Neutrophil (primary cell): ENCODE measurements around the gene CEP68.
A peak's percentile ranks its signal among the peaks of the same experiment; 100 is the strongest.

Source experiments
- H3K27ac ChIP-seq: fragments of 200-600 bp; sonication (generic); 2 replicates; pipeline ENCODE4 v1.5.1; 2016; ENCODE audit warnings: mild to moderate bottlenecking, moderate library complexity
- H3K27me3 ChIP-seq: fragments of 200-600 bp; sonication (generic); 2 replicates; pipeline ENCODE4 v1.6.0; 2016; ENCODE audit warnings: mild to moderate bottlenecking
- H3K36me3 ChIP-seq: fragments of 200-600 bp; sonication (generic); 2 replicates; pipeline ENCODE4 v1.5.1; 2017
- H3K4me1 ChIP-seq, 2 experiments: fragments of 200-600 bp in 1 of 2; sonication (generic) in 1 of 2; 1 replicate in 1 of 2; 2 replicates in 1 of 2; pipeline versions ENCODE4 v1.5.1 to v1.6.1; 2013 to 2016; ENCODE audit warnings: low read depth in 1 of 2, low read length in 1 of 2, mild to moderate bottlenecking in 1 of 2, moderate library complexity in 1 of 2; ENCODE audit not compliant: control insufficient read depth in 1 of 2, insufficient read depth in 1 of 2
- H3K4me3 ChIP-seq, 2 experiments: fragments of 200-600 bp in 1 of 2; sonication (generic) in 1 of 2; 1 replicate in 1 of 2; 2 replicates in 1 of 2; pipeline ENCODE4 v1.5.1; 2013 to 2016; ENCODE audit warnings: low read depth in 1 of 2, low read length in 1 of 2, mild to moderate bottlenecking in 1 of 2, moderate library complexity in 1 of 2
- H3K9me3 ChIP-seq: fragments of 200-600 bp; sonication (generic); 2 replicates; pipeline ENCODE4 v1.5.1; 2016
- CTCF ChIP-seq: fragments of 200-600 bp; sonication (generic); IDR thresholded peaks from 2 replicates; pipeline ENCODE4 v1.5.1; 2016; ENCODE audit warnings: antibody characterized with exemption

CEP68 gene

GRCh38 chr2:65070856-65071255 lies 14.6 kb downstream of the CEP68 start:
- H3K27ac ChIP-seq, result peak overlapping the region; percentile 13

GRCh38 chr2:65071499-65072180 lies 15.4 kb downstream of the CEP68 start:
- H3K9me3 ChIP-seq, result no peaks in the 10 kb centered on the region
- H3K27ac ChIP-seq, result peak overlapping the region; percentile 29
- H3K36me3 ChIP-seq, result peaks cover 53% of the 10 kb centered on the region
- no peaks in the 10 kb centered on the region for H3K27me3 ChIP-seq
- TF ChIP-seq CTCF, result no peak
- peaks cover 10 to 11% of the 10 kb centered on the region in 2 experiments for H3K4me1 ChIP-seq
- no peak overlapping the region for H3K4me3 ChIP-seq

More at GRCh38 chr2:65070856-65071255, 14.6 kb downstream of the CEP68 start:
- H3K4me1 ChIP-seq, result peaks cover 11 to 13% of the 10 kb centered on the region in 2 experiments
- no peak overlapping the region for H3K4me3 ChIP-seq
- no peak for TF ChIP-seq CTCF
- no peaks in the 10 kb centered on the region for H3K27me3 ChIP-seq
- peaks cover 47% of the 10 kb centered on the region for H3K36me3 ChIP-seq
- no peaks in the 10 kb centered on the region for H3K9me3 ChIP-seq

GRCh38 chr2:65072181-65072970 lies 16.2 kb downstream of the CEP68 start:
- peaks cover 58% of the 10 kb centered on the region for H3K36me3 ChIP-seq
- H3K9me3 ChIP-seq, result no peaks in the 10 kb centered on the region
- peaks cover 10 to 11% of the 10 kb centered on the region in 2 experiments for H3K4me1 ChIP-seq
- no peak overlapping the region for H3K4me3 ChIP-seq
- peak overlapping the region; percentile 29 for H3K27ac ChIP-seq
- H3K27me3 ChIP-seq, result no peaks in the 10 kb centered on the region
- no peak for TF ChIP-seq CTCF

GRCh38 chr2:65073879-65074565 lies 17.8 kb downstream of the CEP68 start:
- Histone ChIP-seq H3K4me3 (no peak overlapping the region), H3K36me3 (peaks cover 75% of the 10 kb centered on the region)
- no peak for TF ChIP-seq CTCF

GRCh38 chr2:65075176-65075575 lies 19.0 kb downstream of the CEP68 start:
- no peak overlapping the region for H3K4me3 ChIP-seq
- no peak for TF ChIP-seq CTCF
- peak overlapping the region; percentile 33 for H3K27ac ChIP-seq
- no peaks in the 10 kb centered on the region for H3K27me3 ChIP-seq
- peaks cover 84% of the 10 kb centered on the region for H3K36me3 ChIP-seq
- H3K9me3 ChIP-seq, result no peaks in the 10 kb centered on the region
- peaks cover 3 to 5% of the 10 kb centered on the region in 2 experiments for H3K4me1 ChIP-seq

More at GRCh38 chr2:65073879-65074565, 17.8 kb downstream of the CEP68 start:
- H3K27me3 ChIP-seq, result no peaks in the 10 kb centered on the region
- no peaks in the 10 kb centered on the region for H3K9me3 ChIP-seq
- H3K27ac ChIP-seq, result peak overlapping the region; percentile 23
- H3K4me1 ChIP-seq, result peaks cover 5 to 6% of the 10 kb centered on the region in 2 experiments
